Endothelial cell (in vitro differentiated cells): ENCODE measurements around the gene METTL21C. TPM values are rescaled to one million over a fixed set of nuclear protein-coding genes. Genes with fewer than 3 reads are reported as not detected.

ENCODE experiments used
- DNase-seq: peaks from one replicate; pipeline ENCODE4 v3.0.0; 2021; ENCODE audit warnings: low spot score
- H3K27ac Mint-ChIP-seq: one replicate; pipeline ENCODE4 v1.8.0; 2021; ENCODE audit warnings: mixed read lengths, inconsistent platforms; ENCODE audit not compliant: unreplicated experiment
- H3K27me3 Mint-ChIP-seq: one replicate; pipeline ENCODE4 v1.8.0; 2021; ENCODE audit warnings: mild to moderate bottlenecking, moderate library complexity, mixed read lengths, inconsistent platforms; ENCODE audit not compliant: unreplicated experiment
- H3K36me3 Mint-ChIP-seq: one replicate; pipeline ENCODE4 v1.8.0; 2021; ENCODE audit warnings: mild to moderate bottlenecking, low read depth, mixed read lengths, inconsistent platforms; ENCODE audit not compliant: unreplicated experiment
- H3K4me1 Mint-ChIP-seq: one replicate; pipeline ENCODE4 v1.8.0; 2021; ENCODE audit warnings: mild to moderate bottlenecking, mixed read lengths, inconsistent platforms; ENCODE audit not compliant: unreplicated experiment
- H3K4me3 Mint-ChIP-seq: one replicate; pipeline ENCODE4 v1.8.0; 2021; ENCODE audit warnings: mild to moderate bottlenecking, mixed read lengths, inconsistent platforms; ENCODE audit not compliant: unreplicated experiment
- H3K9me3 Mint-ChIP-seq: one replicate; pipeline ENCODE4 v1.8.0; 2021; ENCODE audit warnings: mixed read lengths, inconsistent platforms; ENCODE audit not compliant: unreplicated experiment
- CTCF ChIP-seq: fragments of 200-600 bp; sonication (generic); IDR thresholded peaks from one replicate; pipeline ENCODE4 v1.5.0; 2021; ENCODE audit warnings: antibody characterized with exemption; ENCODE audit not compliant: unreplicated experiment
- total RNA-seq: library from RNA; stranded (reverse); fragmentation: NEBNext Ultra II Directional; extraction: Animal tissue kit (Norgen Biotek cat#: 25700); gene quantifications from one replicate; pipeline ENCODE4 v1.2.1, GENCODE V29; 2021; ENCODE audit not compliant: unreplicated experiment

The METTL21C gene
- total RNA-seq, 1 donor from 2014 or later: not detected

DNA sequence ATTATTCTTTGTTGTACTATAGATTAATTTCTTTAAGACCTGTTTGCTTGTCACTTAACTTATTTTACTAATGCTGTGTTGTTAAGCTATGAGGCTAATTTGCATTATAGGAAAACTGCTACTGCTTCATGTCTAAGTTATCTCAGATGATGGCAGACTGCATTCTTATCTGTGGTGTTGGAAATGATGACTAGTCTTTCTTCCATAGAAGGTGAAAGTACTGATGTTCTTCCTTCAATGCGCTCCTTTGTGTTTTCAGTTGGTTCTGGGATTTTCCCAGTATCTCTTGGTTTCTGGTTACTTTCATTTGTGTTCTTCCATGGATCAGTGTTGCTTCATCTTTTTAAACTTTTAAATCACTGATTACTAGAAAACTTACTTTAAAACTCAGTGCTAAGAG is 51.2 kb downstream of the METTL21C start:
- peaks cover 7% of the 10 kb centered on the region for H3K36me3 Mint-ChIP-seq

DNA sequence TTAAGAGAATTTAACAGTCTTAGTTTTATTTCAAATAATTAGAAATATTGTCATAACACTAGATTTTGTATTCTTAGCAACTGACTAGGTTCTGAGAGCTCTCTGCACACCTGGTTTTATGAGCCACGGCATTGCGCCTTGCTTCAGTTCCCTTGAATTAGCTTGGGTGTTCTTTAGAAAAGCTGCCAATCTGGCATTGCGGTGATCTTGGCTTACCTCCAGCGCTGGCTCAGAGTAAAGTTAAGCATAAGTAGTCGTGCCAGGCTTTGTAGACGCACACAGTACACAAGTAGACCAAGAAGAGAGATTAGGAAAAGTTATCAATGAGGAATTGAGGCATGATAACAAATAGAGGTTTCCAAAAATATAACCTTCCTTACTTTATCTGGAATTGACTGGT is 52.4 kb downstream of the METTL21C start:
- no peaks in the 10 kb centered on the region for H3K9me3 Mint-ChIP-seq

More for the DNA sequence above, 51.2 kb downstream of the METTL21C start:
- Mint-ChIP-seq H3K27me3 (no peaks in the 10 kb centered on the region), H3K9me3 (no peaks in the 10 kb centered on the region), H3K27ac (no peak overlapping the region), H3K4me1 (peaks cover 17% of the 10 kb centered on the region), H3K4me3 (no peak overlapping the region)
- no peak for DNase-seq
- TF ChIP-seq CTCF: no peak

DNA sequence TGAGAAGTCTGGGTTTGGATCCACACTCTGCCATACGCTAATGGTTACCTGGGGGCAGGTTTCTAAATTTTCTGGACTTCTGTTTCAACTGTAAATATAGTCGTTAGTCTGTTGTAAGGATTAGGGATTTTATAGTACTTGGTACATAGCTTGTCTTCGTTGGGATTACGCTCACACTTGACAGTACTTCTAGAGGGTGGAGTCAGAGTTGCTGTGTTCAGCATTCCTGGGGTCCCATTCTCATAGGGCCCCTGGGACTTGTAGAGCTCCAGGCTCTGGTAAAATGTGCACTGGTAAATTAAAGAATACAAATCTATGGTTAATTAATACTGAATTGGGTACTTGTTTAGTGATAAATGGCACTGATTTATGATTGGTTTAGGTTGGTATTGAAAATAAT is 52.8 kb downstream of the METTL21C start:
- no peak for DNase-seq
- Mint-ChIP-seq H3K36me3 (peaks cover 21% of the 10 kb centered on the region), H3K27me3 (no peaks in the 10 kb centered on the region), H3K27ac (no peak overlapping the region), H3K4me1 (peaks cover 4% of the 10 kb centered on the region), H3K9me3 (no peaks in the 10 kb centered on the region), H3K4me3 (no peak overlapping the region)
- no peak for TF ChIP-seq CTCF

More for the DNA sequence above, 52.4 kb downstream of the METTL21C start:
- H3K27me3 Mint-ChIP-seq: no peaks in the 10 kb centered on the region
- H3K36me3 Mint-ChIP-seq: peaks cover 19% of the 10 kb centered on the region
- no peak for TF ChIP-seq CTCF
- no peak for DNase-seq
- no peak overlapping the region for H3K27ac Mint-ChIP-seq
- peaks cover 7% of the 10 kb centered on the region for H3K4me1 Mint-ChIP-seq
- no peak overlapping the region for H3K4me3 Mint-ChIP-seq

GRCh38 chr13:102638741-102639140 is 56.1 kb downstream of the METTL21C start:
- Mint-ChIP-seq H3K36me3 (peaks cover 36% of the 10 kb centered on the region), H3K27me3 (no peaks in the 10 kb centered on the region), H3K4me1 (no peaks in the 10 kb centered on the region), H3K27ac (peak overlapping the region; percentile 4), H3K4me3 (no peak overlapping the region), H3K9me3 (no peaks in the 10 kb centered on the region)
- no peak for TF ChIP-seq CTCF
- no peak for DNase-seq

Other genes starting within 250 kb of the METTL21C start
- 91.2 TPM for gene TPP2, start 98.1 kb downstream of the METTL21C start, total RNA-seq
- gene TEX30, start 78.7 kb upstream of the METTL21C start, total RNA-seq: 10.5 TPM
- gene POGLUT2, start 103.9 kb upstream of the METTL21C start, total RNA-seq: 15.2 TPM
- 16.6 TPM for gene BIVM, start 104.1 kb upstream of the METTL21C start, total RNA-seq
- gene ERCC5, start 151.0 kb upstream of the METTL21C start, total RNA-seq: 43.8 TPM